Breast epithelium (tissue), 3 donors: ENCODE data around the gene REXO1.
"Not testable (repeated sequence)": the region's sequence is repeated elsewhere in the genome, so short reads cannot be mapped to it uniquely, and the experiment has no call there.

Experiments used
- POLR2A ChIP-seq: fragments of 450-650 bp; IDR thresholded peaks from one replicate; pipeline ENCODE4 v1.6.1; 2016; ENCODE audit warnings: antibody characterized with exemption, mild to moderate bottlenecking, moderate library complexity
- TF ChIP-seq, protein P1 (sequence below), 3 donors: fragments of 450-650 bp; IDR thresholded peaks; one replicate each; pipeline ENCODE4 v1.5.1; 2016 to 2017; ENCODE audit warnings: antibody characterized with exemption in 3 of 3, mild to moderate bottlenecking in 3 of 3, moderate library complexity in 3 of 3

- TF ChIP-seq, protein P1, sequence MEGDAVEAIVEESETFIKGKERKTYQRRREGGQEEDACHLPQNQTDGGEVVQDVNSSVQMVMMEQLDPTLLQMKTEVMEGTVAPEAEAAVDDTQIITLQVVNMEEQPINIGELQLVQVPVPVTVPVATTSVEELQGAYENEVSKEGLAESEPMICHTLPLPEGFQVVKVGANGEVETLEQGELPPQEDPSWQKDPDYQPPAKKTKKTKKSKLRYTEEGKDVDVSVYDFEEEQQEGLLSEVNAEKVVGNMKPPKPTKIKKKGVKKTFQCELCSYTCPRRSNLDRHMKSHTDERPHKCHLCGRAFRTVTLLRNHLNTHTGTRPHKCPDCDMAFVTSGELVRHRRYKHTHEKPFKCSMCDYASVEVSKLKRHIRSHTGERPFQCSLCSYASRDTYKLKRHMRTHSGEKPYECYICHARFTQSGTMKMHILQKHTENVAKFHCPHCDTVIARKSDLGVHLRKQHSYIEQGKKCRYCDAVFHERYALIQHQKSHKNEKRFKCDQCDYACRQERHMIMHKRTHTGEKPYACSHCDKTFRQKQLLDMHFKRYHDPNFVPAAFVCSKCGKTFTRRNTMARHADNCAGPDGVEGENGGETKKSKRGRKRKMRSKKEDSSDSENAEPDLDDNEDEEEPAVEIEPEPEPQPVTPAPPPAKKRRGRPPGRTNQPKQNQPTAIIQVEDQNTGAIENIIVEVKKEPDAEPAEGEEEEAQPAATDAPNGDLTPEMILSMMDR (IDR thresholded peaks at IDR 0.05), result not testable (repeated sequence)
- TF ChIP-seq POLR2A, result not testable (repeated sequence)
Measured at GRCh38 chr19:1876496-1877279, 28.4 kb upstream of the REXO1 start.
